ENCODE results near the gene DLL3. TPM values are rescaled to one million over a fixed set of nuclear protein-coding genes. Genes with fewer than 3 reads are reported as not detected.

The DLL3 gene
- total RNA-seq, 1 donor from 2014 or later: 0.20 TPM

- DNase-seq: no peak
These were observed 57.1 kb downstream of the DLL3 start for GRCh38 chr19:39555883-39556282.

Other genes starting within 250 kb of the DLL3 start
- not detected for gene IFNL2, start 230.6 kb upstream of the DLL3 start, total RNA-seq
- gene IFNL1, start 202.5 kb upstream of the DLL3 start, total RNA-seq: not detected
- 1.2 TPM for gene LRFN1, start 178.1 kb upstream of the DLL3 start, total RNA-seq
- gene GMFG, start 162.9 kb upstream of the DLL3 start, total RNA-seq: 22.8 TPM
- gene SAMD4B, start 156.5 kb upstream of the DLL3 start, total RNA-seq: 44.6 TPM
- gene PAF1, start 107.8 kb upstream of the DLL3 start, total RNA-seq: 21.2 TPM
- 9.7 TPM for gene MED29, start 107.6 kb upstream of the DLL3 start, total RNA-seq
- gene ZFP36, start 92.1 kb upstream of the DLL3 start, total RNA-seq: 32.1 TPM
- 29.5 TPM for gene PLEKHG2, start 86.3 kb upstream of the DLL3 start, total RNA-seq
- gene RPS16, start 63.0 kb upstream of the DLL3 start, total RNA-seq: 157 TPM
- gene SUPT5H, start 53.4 kb upstream of the DLL3 start, total RNA-seq: 32.9 TPM
- gene TIMM50, start 18.1 kb upstream of the DLL3 start, total RNA-seq: 28.0 TPM
- not detected for gene SELENOV, start 16.2 kb downstream of the DLL3 start, total RNA-seq
- gene EID2B, start 33.9 kb downstream of the DLL3 start, total RNA-seq: 1.8 TPM
- 7.3 TPM for gene EID2, start 41.2 kb downstream of the DLL3 start, total RNA-seq
- gene LGALS13, start 103.6 kb downstream of the DLL3 start, total RNA-seq: not detected
- gene LGALS16, start 157.0 kb downstream of the DLL3 start, total RNA-seq: not detected
- gene LGALS14, start 205.5 kb downstream of the DLL3 start, total RNA-seq: not detected
- 10.0 TPM for gene CLC, start 239.1 kb downstream of the DLL3 start, total RNA-seq

Measured in skin of body (tissue), 2 donors.